ENCODE measurements around the gene ISLR.

DNA sequence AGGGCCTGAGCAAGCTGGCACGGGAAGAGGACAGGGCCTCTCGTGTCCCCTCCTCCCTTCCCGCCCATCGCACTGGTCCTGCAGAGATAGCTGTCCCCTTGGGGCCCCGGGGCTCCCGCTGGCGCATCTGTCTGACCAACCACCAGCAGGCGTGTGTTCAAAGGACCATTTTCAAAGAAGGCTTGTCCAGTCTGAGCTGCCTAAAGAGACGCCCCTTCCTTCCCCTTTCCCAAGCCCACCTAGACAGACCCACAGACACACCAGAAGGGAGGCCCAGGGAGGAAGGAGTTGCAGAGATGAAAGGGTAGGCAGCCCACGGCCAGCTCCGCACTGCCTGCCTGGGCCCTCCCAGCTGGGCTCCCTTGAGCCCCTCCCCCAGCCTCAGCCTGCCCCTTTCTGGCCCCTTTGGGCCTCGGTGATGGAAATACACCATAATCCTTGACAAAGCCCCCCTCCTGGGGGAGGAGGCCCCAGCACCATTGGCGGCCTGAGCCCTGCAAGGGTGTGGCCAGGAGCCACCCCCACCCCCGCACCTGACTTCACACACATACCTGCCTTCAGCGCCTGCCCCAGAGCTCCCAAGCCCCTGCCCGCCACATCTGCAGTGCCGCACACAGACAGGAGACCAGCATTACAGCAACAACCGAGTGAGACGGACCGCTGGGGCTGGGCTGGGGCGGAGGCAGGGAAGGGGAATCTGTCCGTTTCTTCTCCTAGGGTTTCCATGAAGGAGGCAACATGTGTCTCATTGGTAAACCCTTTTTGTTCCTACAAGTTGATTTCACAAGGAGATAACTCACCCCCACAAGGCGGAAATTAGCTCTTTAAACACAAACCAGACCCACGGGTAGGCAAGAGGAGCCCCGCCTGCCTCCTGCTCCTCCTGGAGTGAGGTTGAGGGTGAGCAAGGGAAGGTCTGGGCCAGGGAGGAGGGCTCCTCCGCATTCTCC, 29.2 kb downstream of the ISLR start, which contains the start of gene STRA6:
- no peak for TF ChIP-seq POLR2A (IDR thresholded peaks at IDR 0.05; ENCODE audit: extremely low read depth, insufficient read length)
- TF ChIP-seq, protein P1, sequence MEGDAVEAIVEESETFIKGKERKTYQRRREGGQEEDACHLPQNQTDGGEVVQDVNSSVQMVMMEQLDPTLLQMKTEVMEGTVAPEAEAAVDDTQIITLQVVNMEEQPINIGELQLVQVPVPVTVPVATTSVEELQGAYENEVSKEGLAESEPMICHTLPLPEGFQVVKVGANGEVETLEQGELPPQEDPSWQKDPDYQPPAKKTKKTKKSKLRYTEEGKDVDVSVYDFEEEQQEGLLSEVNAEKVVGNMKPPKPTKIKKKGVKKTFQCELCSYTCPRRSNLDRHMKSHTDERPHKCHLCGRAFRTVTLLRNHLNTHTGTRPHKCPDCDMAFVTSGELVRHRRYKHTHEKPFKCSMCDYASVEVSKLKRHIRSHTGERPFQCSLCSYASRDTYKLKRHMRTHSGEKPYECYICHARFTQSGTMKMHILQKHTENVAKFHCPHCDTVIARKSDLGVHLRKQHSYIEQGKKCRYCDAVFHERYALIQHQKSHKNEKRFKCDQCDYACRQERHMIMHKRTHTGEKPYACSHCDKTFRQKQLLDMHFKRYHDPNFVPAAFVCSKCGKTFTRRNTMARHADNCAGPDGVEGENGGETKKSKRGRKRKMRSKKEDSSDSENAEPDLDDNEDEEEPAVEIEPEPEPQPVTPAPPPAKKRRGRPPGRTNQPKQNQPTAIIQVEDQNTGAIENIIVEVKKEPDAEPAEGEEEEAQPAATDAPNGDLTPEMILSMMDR (IDR thresholded peaks at IDR 0.05; ENCODE audit: low read depth, low read length): no peak
- TF ChIP-seq, protein P2, sequence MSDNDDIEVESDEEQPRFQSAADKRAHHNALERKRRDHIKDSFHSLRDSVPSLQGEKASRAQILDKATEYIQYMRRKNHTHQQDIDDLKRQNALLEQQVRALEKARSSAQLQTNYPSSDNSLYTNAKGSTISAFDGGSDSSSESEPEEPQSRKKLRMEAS (IDR thresholded peaks at IDR 0.05; ENCODE audit: low read depth, low read length): no peak
- TF ChIP-seq MYC (IDR thresholded peaks at IDR 0.05; ENCODE audit: low read depth, low read length): 0 out of 2 replicates have a peak, but pooled peaks have one; percentile 25

Data from NB4 (cell line).